Stimulated activated CD4-positive, alpha-beta T cell treated with anti-CD3 and anti-CD28 coated beads, Interleukin-1b, Interleukin-23, amount 100 ng/mL, for 48 hours (primary cell): ENCODE measurements around the gene SGMS1.
"Not testable (repeated sequence)": the region's sequence is repeated elsewhere in the genome, so short reads cannot be mapped to it uniquely, and the experiment has no call there.

ENCODE experiments used
- DNase-seq: peaks from one replicate; pipeline ENCODE4 v3.0.0-alpha.2; 2020

Gene SGMS1

DNA sequence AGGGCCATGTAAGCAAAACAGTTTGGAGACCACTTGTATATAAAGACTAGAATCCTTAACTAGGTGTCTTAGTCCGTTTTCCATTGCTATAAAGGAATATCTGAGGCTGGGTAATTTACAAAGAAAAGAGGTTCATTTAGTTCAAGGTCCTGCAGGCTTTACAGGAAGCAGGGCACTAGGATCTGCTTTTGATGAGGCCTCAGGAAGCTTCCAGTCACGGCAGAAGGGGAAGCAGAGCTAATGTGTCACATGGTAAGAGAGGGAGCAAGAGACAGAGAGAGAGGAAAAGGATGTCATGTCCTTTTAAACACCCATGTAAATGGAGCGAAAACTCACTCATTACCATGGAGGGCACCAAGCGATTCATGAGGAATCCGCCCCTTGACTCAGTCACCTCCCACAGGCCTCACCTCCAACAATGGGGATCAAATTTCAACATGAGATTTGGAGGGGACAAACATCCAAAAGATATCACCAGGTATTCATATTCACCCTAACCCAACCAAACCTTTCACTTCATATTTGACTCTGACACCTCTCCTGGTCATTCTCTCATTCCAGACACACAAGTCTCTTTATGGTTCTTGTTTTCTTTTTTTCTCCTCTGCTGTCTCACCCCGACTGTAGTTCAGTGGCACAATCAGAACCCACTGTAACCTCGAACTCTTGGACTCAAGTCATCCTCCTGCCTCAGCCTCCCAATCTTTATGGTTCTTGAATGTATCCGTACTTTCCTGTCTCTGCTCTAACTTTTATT is 342.4 kb downstream of the SGMS1 start:
- DNase-seq, result no peak

- DNase-seq, result no peak
Observed at GRCh38 chr10:50280049-50280841, 343.5 kb downstream of the SGMS1 start.

GRCh38 chr10:50279489-50279888 is 344.3 kb downstream of the SGMS1 start:
- DNase-seq, result no peak

- peak; percentile 19 for DNase-seq
Observed at GRCh38 chr10:50275650-50276235, 348.0 kb downstream of the SGMS1 start.

DNA sequence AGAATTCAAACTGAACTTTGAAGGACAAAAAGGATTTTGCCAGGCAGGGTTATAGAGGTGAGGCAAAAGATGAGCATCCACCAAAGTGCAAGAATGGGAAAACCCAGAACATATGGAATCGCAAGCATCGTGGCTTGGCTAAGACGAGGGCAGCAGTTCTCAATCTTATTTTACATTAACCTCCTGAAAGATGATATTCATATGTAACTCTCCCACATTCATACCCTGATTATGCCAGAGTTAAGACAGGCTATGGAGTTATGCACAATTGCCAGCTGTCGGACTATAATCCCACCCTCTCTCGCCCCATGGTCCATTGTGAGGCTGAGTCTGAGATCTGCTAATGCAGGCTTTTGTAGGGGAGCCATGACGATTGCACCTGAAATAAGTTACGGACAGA is 351.2 kb downstream of the SGMS1 start:
- no peak for DNase-seq

DNA sequence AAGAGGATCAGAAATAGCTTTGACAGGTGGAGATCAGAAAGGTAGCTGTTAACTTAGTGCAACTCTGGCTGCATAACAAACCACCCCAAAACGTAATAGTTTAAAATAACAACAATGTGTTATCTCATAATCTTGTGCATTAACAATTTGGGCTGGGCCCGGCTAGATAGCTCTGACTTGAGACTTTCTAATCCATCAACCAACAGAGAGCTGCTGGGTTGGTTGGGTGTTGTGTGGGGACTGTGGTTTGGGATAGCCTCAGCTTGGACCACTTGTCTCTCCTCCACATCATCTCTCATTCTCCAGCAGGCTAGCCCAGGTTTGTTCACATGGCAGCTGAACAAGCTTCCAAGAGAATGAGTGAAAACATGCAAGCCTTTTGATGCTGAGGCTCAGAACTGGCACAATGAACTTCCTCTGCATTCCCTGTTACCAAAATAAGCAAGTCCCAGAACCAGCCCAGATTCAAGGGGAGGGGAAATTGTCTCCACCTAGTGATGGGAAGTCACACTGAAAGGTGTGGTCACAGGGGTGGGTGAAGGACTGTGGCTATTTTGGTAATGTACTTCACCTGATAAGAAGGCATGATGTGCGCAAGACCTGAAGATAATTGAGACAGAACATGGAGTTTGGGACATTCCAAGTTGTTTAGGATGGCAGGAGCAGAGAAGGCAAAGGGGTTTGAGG is 352.0 kb downstream of the SGMS1 start:
- no peak for DNase-seq

- not testable (repeated sequence) for DNase-seq
Observed at GRCh38 chr10:50267877-50268276, 355.9 kb downstream of the SGMS1 start.

DNA sequence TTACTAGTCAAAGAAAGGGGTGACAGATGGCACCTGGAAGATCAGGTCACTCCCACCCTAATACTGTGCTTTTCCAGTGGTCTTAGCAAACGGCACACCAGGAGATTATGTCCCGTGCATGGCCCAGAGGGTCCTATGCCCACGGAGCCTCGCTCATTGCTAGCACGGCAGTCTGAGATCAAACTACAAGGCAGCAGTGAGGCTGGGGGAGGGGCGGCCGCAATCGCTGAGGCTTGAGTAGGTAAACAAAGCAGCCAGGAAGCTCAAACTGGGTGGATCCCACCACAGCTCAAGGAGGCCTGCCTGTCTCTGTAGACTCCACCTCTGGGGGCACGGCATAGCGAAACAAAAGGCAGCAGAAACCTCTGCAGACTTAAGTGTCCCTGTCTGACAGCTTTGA is 361.1 kb downstream of the SGMS1 start:
- not testable (repeated sequence) for DNase-seq

GRCh38 chr10:50260791-50261281 is 362.9 kb downstream of the SGMS1 start:
- DNase-seq, result peak; percentile 6
